NCI-H2107 (cell line): ENCODE measurements around the gene PDYN.
"Not testable (repeated sequence)": the region's sequence is repeated elsewhere in the genome, so short reads cannot be mapped to it uniquely, and the experiment has no call there.

Experiments
- DNase-seq: peaks from one replicate; lab custom pipeline; 2025; lab: John Stamatoyannopoulos, UW

PDYN gene

DNA sequence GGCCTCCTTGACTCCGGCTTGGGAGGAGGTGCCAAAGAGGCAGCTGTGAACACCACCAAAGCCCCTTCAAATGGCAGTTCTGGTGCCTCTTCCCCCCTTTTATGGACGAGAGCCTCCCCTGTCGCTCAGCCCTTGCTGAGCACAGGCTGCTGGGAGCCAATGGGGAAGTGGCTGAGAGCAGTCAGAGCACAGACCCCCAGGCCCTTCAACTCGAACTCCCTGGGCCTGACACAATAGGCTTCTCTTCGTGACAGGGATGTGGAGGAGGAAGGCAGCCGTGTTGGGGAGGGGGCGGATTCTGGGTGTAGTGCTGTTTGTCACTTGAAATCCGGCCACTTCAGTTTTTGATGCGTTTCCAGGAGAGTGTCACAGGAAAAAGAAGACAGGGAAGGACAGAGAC, at the start of gene PDYN:
TSS of gene PDYN (minus strand) at position 73 of the 400 bp plus-strand sequence. CDS start 10,974 bp downstream, outside the sequence.
- DNase-seq = no peak

DNA sequence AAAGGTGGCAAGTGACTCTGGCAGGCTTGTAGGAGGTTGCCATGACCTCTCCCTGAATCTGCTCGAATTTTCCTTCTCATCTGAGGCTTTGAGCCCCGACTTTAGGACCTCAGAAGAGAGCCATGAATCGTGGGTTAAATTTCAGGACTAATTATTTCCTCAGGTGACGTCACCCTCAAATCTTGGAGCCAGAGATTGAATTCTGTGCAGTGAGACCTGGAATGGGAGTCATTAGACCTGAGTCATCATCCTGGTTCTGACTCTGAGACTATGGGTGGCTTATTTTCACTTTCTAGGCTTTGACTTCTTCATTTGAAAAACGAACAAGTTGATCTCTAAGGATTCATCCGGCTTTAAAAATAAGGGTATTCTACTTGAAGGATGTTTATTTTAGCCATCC, 48.5 kb upstream of the PDYN start:
- DNase-seq = no peak

DNA sequence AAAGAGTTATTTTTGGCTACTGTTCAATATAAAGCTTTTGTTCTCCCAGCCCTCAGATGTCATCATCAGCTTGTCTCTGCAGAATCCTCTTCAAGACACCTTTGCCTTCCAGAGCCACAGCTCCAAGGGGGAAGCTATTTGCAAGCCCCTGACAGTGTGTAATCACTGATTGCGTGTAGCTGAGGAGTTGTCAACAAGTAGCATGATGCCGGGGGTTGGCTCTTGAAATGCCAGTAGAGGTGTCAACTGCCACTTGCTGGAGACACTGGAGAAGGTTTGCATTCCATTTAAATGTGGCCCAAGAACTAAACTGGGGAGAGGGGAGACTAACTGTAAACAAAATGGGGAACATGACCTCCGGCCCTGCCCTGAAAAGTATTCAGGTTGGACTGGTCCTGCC, 44.3 kb upstream of the PDYN start:
- DNase-seq = no peak

DNA sequence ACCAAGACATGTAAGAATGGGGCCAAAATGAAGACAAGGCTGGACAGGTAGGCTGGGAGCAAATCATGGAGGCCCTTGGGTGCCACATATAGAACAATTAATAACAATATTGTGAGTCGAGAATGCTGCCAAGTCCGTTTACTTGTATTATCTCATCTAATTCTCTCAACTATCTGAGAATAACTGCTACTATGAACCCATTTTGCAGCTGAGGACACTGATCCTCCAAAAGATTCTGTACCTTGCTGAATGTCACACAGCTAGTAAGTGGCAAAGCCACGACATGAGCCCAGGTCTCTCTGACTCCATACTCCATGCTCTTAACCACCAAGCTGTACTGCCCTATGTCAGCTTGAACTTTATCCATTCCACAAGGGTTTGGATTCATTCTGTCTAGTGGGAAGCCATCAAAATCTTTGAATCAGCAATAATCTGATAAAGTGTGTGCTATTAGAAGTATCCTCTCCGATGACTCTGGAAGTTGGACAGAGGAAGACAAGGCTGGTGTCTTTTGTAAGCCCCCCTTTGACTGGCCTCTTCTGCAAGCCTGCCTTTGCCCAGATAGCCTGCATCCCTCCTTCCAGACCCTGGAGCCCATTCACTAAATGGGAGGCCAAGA, 43.5 kb upstream of the PDYN start:
- no peak for DNase-seq

DNA sequence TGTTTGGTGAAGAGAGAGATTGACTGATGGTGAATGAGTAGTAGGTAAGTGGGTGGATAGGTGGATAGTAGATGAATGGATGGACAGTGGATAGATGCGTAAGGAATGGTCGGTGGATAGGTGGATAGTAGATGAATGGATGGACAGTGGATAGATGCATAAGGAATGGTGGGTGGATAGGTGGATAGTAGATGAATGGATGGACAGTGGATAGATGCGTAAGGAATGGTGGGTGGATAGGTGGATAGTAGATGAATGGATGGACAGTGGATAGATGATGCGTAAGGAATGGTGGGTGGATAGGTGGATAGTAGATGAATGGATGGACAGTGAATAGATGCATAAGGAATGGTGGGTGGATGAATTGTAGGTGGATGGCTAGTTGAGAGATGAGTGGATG, 42.5 kb upstream of the PDYN start:
- DNase-seq = not testable (repeated sequence)

DNA sequence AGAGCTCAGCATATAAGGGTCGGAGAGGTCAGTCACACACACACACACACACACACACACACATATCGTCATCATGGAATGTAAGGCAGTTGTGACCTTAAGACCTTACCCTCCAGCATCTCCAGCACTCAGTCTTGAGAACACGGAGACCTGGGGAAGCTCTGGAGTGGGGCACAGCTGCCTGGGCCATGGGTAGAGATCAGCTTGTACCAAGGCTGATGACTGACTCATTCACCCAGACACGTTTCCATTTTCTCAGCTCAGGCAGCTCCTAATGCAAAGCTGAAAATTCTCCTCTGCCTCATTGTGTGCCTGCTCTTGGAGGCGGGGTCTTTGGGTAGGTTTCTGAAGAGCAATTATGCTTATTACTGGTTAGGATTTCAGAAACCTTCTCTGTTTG, 38.3 kb upstream of the PDYN start:
- no peak for DNase-seq

DNA sequence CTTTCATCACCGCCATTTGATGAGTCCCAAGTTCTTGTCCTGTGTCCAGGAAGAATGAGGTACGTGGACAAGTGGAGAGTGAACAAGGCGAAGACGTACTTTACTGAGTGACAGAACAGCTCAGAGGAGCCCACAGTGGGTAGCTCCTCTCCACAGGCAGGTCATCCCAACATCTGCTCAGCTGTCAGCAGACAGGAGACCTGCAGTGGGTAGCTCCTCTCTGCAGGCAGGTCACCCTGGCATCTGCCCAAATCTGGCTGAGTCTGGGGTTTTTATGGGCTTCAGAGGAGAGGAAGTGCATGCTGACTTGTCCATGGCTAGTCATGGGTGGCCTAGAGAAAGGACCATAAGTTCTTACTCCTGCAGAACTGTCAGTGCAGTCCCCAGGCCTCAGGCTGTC, 32.7 kb upstream of the PDYN start:
- DNase-seq = no peak

DNA sequence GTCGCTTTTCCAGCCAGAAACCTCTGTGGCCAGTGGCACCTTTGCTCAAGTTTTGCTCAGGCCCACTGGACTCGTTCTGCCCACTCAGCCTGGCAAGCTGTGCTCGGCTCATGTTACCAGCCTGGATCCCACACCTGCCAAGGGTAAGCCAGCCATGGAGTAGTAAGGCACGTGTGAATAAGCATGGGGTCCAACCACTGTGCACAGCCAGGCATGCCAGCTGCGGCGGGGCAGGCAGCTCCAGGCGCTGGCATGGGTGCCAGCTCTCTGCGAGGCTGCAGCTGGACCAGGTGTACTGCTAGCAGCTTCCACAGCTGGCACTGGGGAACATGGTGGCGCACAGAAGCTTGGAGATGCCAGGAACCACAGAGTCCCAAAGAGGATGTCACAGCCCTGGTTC, 32.1 kb upstream of the PDYN start:
- no peak for DNase-seq

DNA sequence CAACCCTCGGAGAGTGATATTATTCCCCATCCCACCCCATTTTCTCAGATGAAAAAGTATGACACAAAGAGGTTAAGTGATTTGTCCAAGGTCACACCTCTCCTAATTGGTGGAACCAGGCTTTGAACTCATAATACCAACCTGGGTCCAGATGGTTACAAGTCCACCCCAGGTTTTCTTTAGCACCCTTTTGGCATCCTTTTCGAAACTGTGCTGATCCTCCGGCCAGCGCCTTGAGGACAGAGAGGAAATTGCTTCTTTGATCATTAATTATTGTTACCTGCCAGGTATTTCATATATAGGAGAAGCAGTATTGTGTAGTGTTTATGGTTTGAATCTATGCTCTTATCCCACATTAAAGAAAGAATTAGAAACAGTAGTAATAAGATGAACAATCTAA, 29.3 kb upstream of the PDYN start:
- no peak for DNase-seq

DNA sequence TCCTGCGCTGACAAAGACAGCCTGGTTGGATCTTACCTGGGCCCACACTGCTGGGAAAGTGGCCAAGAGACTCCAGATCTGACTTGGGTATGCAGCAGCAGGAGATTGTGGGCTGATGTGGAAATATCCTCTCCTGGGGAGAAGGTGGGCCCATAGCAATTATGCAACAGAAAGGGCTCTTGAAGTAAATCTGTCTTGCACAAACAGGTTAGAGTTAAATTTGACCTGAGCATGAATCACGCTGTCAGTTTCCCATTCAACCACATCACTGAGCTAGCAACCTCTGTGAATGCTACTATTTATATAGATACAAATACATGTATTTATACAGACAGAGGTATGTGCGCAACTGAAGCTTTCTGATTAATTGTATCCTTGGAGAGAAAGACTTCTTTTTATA, 28.3 kb upstream of the PDYN start:
- no peak for DNase-seq

DNA sequence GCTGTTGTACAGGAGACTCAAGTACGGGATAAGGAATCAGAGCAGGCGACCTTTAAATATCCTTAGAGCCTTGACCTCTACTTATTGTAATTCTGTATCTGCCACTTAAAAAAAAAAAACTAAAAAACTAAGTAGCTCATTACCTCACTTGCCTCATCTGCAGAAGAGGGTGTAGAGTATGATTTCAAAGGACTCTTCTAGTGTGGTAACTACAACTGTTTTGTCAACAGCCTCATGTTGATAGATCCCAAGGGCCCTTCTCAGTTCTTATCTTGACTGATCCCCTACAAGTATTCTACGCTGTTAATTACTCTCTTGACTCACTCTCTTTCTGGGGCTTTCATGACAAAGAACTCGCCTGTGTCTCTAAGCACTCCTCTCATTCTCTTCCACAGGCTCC, 16.7 kb upstream of the PDYN start:
- DNase-seq = no peak

DNA sequence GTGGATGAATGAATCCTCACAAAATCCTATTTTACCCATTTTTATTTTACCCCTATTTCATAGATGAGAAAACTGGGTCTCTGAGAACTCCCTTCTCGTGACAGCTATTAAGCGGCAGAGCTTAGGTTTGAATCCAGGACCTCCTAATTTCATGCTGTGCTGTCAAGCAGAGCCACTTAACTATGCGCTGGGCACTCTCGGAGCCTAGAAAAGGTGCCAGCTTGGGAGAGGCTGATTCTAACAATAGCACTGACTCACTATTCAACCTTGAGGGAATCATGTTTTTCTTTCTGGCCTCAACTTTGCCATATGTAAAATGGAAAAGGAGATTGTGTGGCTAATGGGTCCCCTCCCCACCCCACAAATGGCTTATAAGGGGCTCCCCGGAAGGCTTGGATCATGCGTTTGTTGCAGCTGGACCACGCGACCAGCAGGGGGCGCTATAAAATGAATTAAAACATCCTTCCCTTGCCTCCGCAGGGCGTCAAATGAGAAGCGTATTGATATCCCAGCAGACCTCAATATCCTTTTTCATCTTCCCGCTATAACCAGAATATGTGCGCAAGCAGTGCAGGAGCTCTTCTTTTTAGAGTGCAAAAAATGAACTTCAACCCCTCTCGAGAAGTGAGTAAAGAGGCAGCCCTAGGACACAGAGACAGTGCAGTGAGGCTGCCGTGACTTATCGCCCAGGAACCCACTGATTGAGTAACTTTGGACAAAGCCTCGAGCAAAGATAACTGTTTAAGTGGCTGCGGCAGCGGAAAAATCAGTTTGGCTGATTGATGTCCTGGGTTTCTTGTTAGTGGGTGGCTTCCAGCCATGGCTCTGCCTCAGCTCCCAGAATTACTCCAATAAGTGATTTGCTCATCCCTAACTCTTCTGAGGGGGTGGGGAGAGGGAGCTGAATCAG, 12.8 kb upstream of the PDYN start:
- DNase-seq = no peak

DNA sequence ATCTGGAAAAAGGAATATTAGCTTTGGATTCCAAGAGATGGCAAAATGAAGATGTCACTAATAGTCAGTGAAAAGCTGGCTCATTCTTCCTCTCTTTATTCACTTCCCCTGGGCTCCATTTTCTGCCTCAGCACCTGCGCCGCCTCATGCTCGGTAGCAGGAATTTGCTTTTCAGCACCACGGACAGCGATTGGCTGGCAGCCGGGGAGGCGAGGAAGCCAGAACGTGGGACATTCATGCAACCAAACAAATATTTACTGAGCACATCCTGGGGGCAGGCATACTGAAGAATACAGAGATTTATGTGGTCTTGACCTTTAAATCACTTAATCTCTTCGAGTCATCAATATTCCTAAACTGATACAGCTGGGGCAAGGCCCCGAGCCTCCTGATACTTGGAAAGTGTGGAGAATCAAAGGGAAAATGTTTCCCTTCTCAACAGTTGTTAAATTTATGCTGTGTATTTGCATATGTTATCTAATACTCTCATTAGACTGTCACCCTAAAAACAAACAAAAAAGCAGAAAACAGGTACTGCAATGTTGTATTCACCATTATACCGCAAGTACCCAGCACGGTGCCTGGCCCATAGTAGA, 12.1 kb upstream of the PDYN start:
- DNase-seq = no peak

DNA sequence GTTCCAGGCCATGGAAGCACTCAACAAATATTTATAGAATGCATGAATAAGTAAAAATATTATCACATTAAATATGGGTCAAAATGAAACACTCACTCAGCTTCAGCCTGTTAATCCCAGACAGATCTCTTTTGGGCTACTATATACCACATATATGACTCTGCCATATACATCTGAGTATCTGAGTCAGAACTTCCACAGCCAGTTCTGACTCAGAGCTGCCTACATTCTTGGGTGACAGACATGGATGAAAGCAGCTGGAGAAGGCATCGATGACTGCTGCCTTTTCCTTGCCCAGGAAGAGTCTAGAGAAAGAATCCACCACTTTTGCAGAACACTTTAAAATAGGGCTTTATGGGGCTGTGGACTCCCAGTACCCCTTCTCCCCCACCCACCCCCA, 11.5 kb upstream of the PDYN start:
- DNase-seq = no peak

DNA sequence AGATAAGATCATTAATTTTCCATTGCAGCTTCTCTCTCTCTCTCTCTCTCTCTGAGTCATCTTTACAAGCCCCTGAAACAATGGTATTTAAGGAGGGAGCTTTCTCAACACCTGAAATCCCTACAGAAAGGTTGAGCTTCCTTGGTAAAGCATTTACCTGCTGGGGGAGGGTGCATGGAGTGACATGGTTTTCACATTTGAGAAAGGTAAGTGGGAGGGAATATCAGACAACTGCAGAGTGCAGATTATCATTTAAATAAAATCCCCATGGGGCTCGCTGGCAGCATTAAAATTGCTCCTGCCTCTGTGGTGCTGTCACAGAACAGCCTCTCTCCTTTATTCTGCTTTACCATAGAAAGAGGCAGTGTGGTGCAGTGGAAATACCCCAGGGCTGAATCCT, 10.3 kb upstream of the PDYN start:
- no peak for DNase-seq

DNA sequence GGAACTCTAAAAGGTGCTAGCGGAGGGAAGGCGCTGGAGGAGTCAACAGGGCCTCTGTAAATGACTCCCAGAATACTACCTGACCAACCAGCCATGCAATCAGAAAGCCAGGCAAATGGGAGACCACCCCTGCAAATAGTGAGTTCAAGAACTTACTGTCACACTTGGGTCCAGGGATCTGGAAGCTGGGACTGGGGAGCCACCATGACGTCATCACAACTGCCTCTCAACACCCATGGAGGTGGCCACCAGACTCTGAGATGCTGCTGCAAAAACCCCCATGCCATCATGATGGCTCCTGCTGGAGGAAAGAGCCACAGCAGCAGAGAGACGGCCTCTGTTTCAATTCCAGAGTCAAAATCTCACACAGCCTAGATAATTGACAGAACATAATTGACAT, 8.5 kb upstream of the PDYN start:
- no peak for DNase-seq

DNA sequence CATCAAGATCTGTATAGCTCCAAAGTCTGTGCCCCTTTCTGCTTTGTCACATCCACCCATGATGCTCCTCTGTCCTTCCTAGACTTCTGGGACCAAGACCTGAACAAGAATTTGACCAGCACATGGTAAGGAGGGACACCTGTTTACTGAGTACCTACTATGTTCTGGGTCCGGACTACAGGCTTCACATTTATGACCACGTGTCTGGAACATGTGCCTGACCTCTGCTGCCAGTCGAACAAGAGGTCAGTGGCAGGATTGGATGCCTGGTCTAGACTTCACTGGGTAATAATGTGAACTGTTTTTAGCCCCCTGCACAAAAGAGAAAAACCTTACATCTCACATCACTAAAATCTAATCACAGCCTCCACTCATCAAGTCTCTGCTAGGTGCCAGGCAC, 7.3 kb upstream of the PDYN start:
- no peak for DNase-seq

DNA sequence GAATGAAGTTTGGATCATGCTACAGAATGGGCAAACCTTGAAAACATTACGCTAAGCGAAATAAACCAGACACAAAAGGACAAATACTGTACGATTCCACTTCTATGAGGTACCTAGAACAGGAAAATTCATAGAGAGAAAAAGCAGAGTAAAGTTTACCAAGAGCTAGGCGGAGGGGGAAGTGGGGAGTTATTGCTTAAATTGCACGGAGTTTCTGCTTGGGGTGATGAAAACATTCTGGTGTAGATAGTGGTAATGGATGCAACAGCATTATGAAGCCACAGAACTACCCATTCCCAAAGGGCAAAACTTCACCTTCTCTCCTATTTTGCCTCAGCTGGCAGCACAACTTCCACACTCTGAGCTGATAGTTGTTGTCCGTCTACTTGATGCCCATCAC, 6.4 kb upstream of the PDYN start:
- DNase-seq = no peak

DNA sequence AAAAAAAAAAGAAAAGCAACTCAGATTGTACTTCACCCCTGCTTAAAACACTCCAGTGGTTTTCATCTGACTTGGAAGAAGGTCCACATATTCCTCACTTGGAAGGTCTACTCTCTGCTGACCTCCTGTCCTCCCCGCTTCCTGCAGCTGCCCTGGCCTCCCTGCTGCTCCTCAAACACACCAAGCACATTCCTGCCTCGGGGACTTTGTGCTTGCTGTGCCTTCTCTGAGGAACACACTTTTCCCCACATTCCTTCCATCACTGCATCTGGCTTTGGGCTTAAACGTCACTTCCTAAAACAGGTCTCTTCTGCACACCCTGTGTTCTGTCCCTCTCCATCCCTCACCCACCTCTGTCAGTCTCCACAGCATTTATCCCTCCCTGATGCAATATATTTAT, 4.9 kb upstream of the PDYN start:
- DNase-seq = no peak

DNA sequence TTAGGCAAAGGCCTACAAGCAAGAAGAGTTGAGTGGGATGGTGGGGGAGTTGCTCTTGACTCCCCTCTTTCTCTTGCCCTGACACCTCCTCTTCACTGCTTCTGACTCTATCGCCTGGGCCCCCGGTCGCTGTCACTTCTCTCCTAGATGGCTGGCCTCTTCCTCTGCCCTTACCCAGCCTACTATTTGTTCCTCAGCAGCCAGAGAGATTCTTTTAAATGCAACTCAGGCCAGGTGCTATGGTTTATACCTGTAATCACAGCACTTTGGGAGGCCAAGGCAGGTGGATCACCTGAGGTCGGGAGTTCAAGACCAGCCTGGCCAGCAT, 4.3 kb upstream of the PDYN start:
- DNase-seq = no peak

DNA sequence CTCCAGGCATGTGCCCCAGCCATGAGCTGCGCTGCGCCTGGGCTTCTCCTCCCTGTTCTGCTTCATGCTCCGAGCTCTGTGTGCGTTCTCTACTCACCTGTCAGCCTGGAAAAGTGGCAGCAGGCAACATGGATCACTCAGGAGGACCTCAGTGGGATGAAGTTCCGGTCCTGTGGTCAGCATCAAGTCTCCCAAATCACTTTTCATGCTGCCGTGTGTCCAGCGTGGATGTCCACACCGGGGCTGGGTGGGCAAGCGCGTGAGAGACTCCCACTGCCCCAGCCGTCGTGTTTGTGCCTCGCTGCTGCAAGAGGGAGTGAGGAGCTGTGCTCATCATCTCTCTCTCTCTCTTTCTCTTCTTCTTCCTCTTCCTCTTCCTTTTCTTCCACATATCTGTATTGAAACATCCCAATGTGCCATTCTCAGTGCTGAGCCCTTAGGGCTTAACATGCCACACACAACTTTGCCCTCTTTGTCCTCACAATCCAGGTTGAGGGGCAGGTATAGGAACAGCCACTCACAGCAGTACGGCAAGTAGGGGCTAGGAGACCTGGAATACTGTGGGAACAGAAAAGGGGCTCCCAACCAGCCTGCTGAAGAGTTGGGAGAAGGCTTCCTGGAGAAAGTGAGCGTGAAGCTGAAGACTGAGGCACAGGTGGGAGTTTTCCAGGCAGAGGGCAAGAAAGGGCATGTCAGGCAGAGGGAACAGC, 3.8 kb upstream of the PDYN start:
- no peak for DNase-seq

DNA sequence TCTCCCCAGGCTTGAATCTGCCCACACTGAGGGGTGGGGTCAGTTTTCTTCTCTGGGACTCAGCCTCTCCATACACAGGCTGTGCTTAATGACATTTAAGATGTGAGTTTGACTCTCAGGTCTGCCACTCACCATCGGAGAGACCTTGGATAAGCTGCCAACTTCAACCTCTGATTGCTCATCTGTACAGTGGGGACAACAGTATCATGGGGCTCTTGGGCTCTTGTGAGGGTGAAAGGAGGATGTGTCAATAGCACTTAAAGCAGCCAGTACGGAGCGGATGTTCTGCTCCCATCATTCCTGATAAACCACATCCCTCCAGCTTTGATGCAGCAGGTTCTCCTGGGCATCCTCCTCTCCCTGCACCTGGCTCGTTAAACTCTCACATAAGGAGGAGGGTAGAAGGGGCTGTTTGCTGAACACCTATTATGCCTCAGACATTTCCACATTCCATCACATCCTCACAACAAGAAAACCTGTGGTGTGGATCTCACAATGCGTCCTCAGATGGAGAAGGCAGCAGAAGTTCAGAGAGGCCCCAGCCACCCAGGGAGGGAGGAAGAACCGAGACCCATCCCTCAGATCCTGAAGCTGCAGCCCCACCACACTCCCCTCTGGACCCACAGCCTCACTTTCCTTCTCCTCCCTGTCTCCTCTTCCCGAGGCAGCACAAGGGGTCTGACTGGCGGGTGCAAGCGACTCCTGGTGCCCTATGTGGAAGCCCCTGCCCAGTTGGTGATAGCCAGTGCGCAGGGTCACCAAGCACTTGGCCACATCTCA, 1.9 kb upstream of the PDYN start:
- no peak for DNase-seq
